GM13976 (cell line): ENCODE results near the gene CD79B.

ENCODE experiments used
- DNase-seq: peaks from one replicate; pipeline ENCODE4 v3.0.0; 2012; ENCODE audit warnings: low spot score
- CTCF ChIP-seq: IDR thresholded peaks from 2 replicates; pipeline ENCODE4 v1.5.1; 2012; ENCODE audit warnings: borderline replicate concordance, mild to moderate bottlenecking; ENCODE audit not compliant: insufficient read depth; ENCODE audit errors: extremely low read depth, missing control alignments, control extremely low read depth
- in situ Hi-C: fragments of 300-500 bp; cut with MboI; formaldehyde crosslinking; loops from one replicate; pipeline ENCODE4 v1.12.0; 2022; ENCODE audit warnings: low sequenced_read_pairs, mixed read lengths, inconsistent platforms; ENCODE audit not compliant: unreplicated experiment

The CD79B gene

DNA sequence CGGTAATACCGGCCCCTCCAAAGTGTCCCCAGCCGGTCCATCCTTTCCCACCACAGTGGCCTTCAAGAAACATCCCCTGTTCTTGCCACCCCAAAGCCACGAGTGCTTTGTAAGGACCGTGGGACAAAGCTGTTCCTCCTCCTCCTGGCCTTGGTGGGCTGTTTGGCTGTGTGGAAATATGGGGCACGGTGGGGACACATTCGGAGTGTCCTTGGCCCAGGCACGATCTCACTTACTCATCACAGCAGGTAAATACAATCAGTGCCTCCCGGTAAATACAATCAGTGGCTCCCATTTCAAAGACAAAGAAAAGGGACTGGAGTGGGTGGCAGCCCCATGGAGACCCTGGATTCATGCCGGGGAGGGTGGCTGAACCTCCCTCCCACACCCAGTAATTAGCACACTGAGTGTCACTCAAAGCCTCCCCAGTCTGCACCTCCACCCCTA lies 30.2 kb upstream of the CD79B start:
- TF ChIP-seq CTCF = no peak
- in situ Hi-C loops = no loop called here
- DNase-seq = no peak

DNA sequence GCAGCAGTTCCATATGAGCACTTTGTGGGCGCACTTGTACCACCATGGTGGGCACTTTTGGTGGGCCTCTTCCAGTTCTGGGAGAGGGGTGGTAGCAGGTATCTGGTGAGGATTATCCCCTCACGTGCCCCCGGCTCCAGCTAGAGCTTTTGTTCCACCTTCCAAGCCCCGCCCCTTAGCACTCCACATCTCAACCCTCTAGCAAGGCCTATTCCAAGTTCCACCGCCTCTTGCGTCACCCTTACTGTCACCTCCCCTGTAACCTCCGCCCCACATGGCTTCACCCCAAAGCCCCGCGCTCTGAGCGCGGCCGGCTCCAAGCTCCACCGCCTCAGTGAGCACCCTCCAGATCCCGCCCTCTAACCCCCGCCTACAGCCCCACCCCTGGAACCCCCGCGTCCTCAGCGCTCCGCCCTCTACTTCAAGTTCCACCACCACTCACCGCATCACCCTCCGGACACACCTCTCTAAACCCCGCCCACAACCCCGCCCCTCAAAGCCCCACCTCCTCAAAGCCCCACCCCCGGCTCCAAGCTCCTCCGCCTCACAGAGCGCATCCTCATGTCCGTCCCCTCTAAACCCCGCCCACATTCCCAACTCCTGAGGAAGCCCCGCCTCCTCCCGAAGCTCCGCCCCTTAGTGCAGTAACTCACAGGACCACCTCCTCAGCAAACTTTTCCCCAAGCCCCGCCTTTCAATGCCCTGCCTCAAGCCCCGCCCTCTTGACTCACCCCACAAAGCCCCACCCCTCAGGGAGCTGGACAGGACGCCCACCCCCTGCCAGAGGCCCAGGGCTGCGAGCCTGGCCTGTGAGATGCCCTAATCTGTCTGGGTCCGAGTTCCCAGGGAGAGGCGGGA lies 29.5 kb upstream of the CD79B start:
- in situ Hi-C loops = no loop called here
- no peak for TF ChIP-seq CTCF
- peak; percentile 75 for DNase-seq

DNA sequence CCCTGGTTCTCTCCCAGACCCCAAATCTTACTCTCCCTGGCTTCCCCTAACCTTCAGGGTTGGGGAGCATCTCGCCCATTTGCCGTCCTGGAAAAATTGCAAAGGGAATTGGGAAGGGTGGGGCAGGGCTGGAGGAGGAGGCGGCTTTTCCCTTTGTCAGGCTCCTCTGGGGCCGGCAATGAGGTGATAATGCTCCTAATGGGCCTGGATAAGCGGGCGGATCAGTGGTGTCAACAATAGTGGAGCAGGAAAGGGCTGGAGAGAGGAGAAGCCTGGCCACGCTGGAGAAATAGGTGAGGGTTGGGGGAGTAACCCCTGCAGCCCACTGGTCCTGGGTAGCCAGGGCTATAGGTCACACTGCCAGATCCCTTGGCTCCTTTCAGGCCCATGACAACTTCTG lies 28.3 kb upstream of the CD79B start:
- DNase-seq = no peak
- in situ Hi-C loops = no loop called here
- no peak for TF ChIP-seq CTCF

- DNase-seq = no peak
- in situ Hi-C loops = no loop called here
- no peak for TF ChIP-seq CTCF
Measured at GRCh38 chr17:63960006-63960405, 27.9 kb upstream of the CD79B start.

- DNase-seq = no peak
- no peak for TF ChIP-seq CTCF
- in situ Hi-C loops = no loop called here
Measured at GRCh38 chr17:63956296-63956920, 24.3 kb upstream of the CD79B start.

DNA sequence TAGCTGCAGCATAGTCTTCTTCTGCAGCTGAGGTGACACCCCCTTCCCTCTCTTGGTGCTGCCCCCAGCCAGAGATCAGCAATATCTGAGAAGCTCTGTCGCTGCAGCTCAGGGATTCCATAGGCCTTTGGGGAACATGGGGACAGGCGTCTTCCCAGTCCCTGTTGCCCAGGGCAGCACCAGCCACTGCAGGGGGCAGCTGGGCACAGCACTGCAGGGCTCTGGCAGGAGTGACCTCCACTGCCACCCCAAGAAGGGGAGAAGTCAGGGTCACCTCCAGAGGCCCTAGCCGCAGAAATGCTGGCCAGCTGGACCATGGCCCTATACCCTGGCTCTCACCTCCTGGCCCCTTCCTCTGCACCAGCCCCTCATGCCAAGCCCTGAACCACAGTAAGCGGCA lies 23.7 kb upstream of the CD79B start:
- no peak for DNase-seq
- no peak for TF ChIP-seq CTCF
- in situ Hi-C loops = no loop called here
